SKM-1 (cell line): Measurements from ENCODE around the gene ZFP91.
A peak's percentile ranks its signal among the peaks of the same experiment; 100 is the strongest.

Experiments
- DNase-seq: peaks from one replicate; lab custom pipeline; 2025; ENCODE audit not compliant: unreplicated experiment; lab: John Stamatoyannopoulos, UW

ZFP91 gene

GRCh38 chr11:58626934-58627483 is 48.1 kb downstream of the ZFP91 start:
- no peak for DNase-seq

GRCh38 chr11:58628446-58628845 is 49.6 kb downstream of the ZFP91 start:
- DNase-seq = no peak

DNA sequence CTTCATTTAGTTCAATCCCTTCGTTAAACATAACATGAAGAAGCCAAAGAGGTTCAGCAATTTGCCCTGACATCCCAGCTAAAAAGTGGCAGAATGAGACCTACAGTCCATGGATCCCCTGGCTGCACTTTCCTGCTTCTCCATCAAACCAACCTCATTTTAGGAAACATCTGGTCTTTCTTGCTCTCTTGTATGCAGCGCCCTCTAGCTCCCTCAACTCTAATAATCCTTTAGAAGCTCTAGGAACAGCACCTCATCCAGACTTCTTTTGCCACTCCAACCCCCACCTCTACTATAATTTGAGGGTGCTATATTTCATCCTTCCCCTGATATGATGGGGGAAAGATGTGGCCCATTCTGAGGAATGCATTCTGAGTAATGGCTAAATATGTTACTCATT is 51.0 kb downstream of the ZFP91 start:
- peak; percentile 24 for DNase-seq

- DNase-seq = no peak
Measured at GRCh38 chr11:58631378-58631777, 52.5 kb downstream of the ZFP91 start.

GRCh38 chr11:58632510-58632909 is 53.6 kb downstream of the ZFP91 start:
- DNase-seq = no peak

DNA sequence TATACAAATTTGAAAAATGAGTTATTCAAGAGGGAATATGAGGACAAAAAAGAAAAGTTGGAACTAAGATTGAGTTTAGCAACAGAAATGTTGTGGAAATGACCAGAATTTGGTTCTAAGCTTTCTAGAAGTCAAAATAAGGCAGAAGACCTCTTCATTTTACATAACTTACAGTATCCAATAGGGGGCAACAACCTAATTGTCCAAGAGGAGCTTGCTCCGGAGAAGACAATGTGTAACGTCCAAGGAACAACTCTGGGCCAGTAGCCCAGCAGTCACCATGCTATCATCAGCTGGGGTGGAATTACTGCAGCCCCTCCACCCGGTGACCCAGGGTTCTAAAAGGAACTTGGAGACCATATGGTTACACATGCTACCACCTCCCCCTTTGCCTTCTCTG is 57.7 kb downstream of the ZFP91 start:
- DNase-seq = no peak

DNA sequence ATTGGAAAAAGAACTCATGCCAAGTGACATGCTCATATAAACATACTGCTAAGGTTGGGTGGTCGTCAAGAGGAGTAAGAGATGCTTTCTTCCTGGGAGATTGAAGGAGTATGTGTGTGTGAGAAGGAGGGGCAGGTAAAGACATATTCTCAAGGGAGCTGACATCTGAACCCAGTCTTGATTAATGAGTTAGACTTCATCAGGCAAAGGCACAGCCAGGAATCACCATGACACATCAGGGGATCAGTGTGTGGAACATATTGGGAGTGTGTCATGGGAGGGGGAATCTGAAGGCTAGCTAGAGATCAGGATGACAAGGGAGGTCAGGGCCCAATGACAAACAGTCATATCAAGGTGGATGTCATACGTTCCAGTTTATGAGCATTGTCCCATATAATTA is 58.5 kb downstream of the ZFP91 start:
- DNase-seq = no peak

DNA sequence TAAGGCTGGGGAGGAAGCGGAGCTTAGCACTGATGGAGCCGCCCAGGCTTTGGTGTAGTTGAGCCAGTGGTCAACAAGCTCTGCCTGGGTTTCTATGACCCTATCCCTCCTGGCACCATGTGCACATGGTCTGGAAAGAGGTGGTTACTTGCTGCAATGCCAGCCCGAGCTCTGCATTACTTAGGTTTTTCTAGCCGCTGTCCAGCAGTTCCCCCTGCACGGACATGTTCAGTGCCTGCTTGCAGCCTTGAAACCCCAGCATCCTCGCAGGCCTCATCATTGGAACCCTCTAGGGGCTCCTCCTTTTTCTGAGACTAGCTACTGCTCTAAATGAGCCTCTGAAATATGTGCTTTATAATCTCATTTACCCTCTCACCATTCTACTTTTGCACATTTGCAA is 60.2 kb downstream of the ZFP91 start:
- no peak for DNase-seq

DNA sequence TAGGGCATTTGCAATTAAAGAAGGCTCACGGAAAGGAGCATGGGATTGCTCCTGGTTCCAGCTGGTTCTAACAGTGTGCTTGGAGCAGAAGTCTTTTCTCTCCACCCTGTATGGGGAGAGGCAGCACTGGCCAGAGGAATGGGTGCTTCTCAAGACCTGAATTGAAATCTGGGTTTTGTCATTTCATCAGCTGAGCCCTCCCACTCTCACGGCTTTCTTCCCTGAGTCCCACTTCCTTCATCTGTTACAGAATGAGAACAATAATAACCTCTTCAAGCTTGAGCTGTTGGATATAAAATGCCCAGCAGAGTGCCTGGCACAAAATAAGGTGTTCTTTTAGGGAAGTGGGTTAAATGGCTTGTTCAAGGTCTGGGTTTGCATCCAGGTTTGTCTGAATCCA is 60.8 kb downstream of the ZFP91 start:
- no peak for DNase-seq

DNA sequence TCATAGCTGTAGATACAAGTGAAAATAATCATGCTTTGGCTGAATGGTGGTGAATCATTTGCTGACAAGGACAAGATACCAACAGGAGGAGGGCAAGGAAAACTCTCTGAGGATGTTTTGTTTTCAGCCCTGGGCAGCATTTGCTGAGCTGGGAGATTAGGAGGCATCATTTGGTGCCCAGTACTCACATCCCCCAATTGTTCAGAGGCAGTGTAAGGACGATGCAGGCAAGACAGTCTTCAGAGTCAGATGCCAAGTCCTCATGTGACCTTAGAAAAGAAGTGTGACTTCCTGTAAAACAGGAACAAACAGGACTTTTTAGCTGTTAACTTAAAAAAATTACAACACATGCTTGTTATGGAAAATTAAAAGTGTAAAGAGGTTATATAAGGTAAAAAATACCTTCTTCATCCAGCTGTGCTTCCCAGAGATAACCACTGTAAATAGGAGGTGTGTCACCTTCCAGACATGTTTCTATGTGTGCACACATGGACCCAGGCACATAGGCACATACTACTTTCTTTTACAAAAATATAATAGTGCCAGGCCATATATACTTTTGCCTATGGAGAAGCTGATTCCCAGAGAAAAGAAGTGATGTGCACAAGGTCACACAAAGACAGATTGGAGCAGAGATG is 61.6 kb downstream of the ZFP91 start:
- no peak for DNase-seq

GRCh38 chr11:58641341-58641740 is 62.5 kb downstream of the ZFP91 start:
- DNase-seq = no peak

- DNase-seq = no peak
Measured at GRCh38 chr11:58641803-58642581, 63.1 kb downstream of the ZFP91 start.

DNA sequence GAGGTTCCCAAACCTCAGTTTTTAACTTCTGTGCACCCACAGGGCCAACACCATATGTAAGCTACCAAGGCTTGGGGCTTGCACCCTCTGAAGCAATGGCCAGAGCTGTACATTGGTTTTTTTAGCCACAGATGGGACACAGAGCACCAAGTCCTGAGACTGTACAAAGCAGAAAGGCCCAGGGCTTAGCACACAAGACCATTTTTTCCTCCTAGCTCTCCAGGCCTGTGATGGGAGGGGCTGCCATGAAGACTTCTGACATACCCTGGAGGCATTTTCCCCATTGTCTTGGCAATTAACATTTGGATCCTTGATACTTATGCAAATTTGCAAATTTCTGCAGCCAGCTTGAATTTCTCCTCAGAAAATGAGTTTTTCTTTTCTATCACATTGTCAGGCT is 67.0 kb downstream of the ZFP91 start:
- DNase-seq = no peak

DNA sequence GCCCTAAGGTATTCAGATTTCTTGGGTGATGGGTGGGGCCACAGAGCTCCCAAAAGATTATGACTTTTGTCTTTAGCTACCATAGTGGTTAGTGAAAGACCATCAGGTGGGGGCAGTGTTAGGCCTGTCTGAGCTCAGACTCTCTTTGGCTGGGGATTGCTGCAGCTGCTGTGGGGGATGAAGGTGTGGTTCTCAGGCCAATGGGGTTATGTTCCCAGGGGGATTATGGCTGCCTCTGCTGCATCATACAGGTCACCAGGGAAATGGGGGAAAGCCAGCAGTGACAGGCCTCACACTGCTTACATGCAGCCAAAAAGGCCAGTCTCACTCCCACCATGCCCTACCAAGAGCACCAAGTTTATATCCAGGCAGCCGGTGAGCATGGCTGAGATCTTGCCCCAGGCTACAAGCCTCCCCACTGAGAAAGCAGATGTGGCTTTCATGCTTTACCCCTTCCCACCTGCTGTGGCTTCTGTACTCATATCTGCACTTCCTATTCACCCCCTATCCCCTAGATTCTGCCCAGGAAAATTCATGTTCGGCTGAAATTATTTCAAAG is 68.4 kb downstream of the ZFP91 start:
- no peak for DNase-seq

GRCh38 chr11:58647866-58648265 is 69.0 kb downstream of the ZFP91 start:
- DNase-seq = no peak

DNA sequence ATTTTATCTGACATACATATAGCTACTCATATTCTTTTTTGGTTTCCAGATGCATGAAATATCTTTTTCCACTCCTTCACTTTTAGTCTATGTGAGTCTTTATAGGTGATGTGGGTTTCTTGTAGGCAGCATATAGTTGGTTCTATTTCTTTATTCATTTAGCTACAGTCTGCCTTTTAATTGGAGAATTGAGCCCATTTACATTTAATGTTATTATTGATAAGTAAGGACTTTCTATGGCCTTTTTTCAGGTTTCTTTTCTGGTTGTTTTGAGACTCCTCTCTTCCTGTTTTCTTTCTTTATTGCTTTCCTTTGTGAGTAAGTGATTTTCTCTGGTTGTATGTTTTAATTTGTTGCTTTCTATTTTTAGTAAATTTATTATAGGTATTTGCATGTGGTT is 70.8 kb downstream of the ZFP91 start:
- DNase-seq = no peak

GRCh38 chr11:58650496-58650895 is 71.6 kb downstream of the ZFP91 start:
- no peak for DNase-seq

DNA sequence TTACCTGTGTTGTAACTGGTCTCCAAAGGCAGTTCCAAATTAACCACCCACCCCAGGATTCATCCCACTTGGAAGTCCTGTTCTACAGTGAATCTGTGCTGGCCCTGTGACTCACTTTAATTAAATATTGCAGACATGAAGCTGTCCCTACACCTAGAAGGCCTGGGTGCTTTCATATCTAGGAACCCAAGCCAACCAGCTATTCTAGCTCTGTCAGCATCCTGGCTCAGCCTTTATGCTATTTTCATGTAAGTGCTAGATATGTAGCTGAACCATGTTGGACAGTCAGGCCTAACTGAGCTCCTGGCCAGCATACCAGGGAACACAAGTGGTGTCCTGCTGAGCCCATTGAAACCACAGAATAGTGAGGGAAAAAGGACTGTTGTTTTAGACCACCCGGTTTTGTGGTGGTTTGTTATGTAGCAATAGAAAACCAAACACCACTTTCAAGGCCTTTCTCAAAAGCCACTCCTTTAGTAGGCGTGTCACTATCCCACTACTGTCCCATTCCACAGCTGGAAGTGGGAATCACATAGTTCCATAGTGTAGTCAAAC is 73.9 kb downstream of the ZFP91 start:
- no peak for DNase-seq

- peak; percentile 59 for DNase-seq
Measured at GRCh38 chr11:58654079-58654907, 75.4 kb downstream of the ZFP91 start.

DNA sequence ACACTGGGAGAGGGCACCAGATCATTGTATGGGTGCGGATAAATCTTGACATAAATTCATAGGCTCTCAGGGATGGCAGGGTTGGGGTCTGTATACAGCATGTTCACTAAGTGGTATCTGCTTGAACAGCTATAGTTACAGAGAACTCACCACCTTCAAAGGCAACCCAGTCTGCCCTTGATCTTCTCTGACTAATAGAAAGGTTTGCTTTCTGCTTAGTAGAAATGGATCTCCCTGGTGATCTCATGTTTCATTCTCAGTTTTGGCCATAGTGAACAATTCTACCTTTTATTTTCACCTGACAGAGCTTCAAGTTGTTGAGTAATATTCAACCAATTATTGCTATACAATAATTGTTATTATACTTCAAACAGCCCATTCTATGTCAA is 76.0 kb downstream of the ZFP91 start:
- DNase-seq = no peak

DNA sequence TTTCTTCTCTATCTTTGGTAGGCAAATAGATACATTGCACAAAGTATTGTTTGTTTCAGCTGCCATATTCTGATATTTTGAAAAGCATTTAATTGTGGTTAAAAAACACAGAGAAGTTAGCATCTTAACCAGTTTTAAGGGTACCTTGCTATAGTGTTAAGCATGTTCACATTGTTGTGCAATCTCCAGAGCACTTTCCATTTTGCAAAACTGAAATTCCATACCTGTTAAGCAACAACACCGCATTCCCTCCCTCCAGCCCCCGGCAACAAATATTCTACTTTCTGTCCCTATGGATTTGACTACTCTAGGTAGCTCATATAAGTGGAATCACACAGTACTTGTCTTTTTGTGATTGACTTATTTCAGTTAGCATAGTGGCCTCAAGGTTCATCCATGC is 77.5 kb downstream of the ZFP91 start:
- no peak for DNase-seq
